HG02981 (cell line): ENCODE data around the gene TBX1.

Source experiments
- ATAC-seq: cut with Tn5 transposase; IDR thresholded peaks from one replicate; pipeline ENCODE4 v1.9.1; 2021; ENCODE audit warnings: mild to moderate bottlenecking, moderate library complexity; ENCODE audit not compliant: unreplicated experiment

The TBX1 gene

GRCh38 chr22:19797086-19798002, 36.8 kb downstream of the TBX1 start:
- ATAC-seq, result no peak

DNA sequence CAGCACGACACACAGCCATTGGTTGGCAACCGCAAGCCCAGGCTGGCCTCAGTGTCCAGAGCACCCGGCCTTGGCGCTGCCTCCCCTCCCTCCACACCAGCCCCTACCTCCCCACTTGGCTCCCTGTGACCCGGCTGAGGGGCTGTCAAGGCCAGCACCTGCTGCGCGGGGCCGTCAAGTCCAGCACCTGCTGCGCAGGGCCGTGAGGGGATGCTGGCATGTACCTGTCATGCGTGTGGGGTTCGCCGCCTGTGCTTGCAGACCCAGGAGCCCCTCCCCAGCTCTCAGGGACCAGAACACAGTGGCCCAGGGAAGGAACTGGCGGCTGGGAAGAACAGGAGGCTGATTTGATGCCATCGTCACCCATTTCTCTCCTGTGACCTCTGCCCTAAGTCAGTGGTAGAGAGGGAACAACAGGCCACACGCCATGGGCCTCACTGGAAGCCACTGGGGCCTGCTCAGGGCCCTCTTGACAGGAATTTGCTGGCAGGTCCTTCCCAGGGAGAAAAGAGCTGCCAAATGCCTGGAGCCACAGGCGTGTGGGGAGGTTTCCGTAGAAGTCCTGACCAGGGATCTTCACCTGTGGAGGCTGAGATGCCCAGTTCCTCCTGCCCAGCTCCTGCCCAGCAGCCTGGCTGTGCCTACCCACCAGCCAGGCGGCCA, 37.6 kb downstream of the TBX1 start:
- no peak for ATAC-seq

DNA sequence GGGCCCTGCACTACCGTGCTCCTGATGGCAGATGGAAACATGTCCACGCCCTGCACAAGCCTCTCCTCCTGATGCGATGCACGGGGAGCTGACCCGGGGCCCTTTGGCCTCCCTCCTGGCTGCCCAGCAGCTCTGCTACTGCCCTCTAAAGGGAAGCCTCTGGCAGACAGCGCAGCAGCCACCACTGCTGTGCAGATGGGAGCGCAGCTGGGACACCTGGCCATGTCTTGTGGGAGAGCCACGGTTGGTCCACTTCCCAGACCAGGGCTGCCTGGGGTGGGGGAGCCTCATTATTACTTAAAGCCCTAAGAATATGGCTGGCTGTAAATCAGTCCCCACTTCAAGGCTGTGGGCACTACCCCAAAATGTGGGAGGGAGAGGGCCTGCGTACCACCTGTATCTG, 38.3 kb downstream of the TBX1 start:
- ATAC-seq, result no peak

- no peak for ATAC-seq
These were observed 39.0 kb downstream of the TBX1 start for GRCh38 chr22:19799322-19800190.

DNA sequence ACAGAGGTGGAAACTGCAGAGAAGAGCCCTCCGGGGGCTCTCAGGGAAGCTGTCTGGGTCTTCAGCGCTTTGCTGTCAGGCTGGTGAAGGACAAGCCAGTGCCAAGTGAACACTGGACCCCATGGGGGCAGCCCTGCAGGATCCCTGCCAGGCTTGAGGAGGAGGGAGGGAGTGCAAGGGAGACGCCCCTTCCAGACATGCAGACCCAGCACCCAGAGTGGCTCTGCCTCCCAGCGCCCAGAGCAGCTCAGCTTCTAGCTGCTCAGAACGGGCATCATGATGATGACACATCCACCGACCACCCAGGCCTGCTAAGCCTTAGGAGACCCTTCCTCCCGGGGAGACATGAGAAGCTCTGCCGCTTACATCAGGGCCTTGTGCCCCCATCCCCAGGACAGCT, 39.7 kb downstream of the TBX1 start:
- ATAC-seq, result no peak

DNA sequence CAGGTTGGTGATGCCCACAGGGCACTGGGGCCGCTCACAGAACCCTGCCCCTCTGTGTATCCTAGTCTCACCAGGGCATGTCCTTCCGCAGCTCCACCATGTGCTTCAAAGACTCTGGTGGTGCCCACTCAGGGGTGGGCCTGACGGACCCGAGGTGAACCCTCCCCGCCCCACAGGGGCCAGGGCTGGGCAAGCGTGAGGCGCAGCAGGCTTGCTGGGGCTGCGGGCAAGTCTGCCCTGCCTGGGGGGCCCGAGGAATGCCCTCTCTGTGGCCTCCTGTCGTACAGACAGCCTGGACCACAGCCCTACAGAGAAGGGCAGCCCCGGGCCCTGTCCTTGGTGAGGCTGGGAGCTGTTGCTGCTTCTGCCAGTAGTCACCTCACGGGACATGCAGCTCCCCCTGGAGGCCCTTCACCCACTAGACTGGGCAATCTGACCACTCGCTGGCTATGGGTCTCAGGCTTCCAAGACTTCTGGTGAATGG, 40.2 kb downstream of the TBX1 start:
- ATAC-seq, result no peak

GRCh38 chr22:19801340-19802000, 40.9 kb downstream of the TBX1 start:
- ATAC-seq, result no peak

GRCh38 chr22:19802001-19802893, 41.7 kb downstream of the TBX1 start:
- ATAC-seq, result no peak

GRCh38 chr22:19802894-19803735, 42.5 kb downstream of the TBX1 start:
- no peak for ATAC-seq

GRCh38 chr22:19803736-19804267, 43.2 kb downstream of the TBX1 start:
- no peak for ATAC-seq

GRCh38 chr22:19805821-19806212, 45.2 kb downstream of the TBX1 start:
- no peak for ATAC-seq

GRCh38 chr22:19806213-19807160, 45.9 kb downstream of the TBX1 start:
- ATAC-seq, result no peak

- ATAC-seq, result no peak
These were observed 46.8 kb downstream of the TBX1 start for GRCh38 chr22:19807161-19807913.

- ATAC-seq, result no peak
These were observed 47.6 kb downstream of the TBX1 start for GRCh38 chr22:19807914-19808872.

GRCh38 chr22:19808873-19809478, 48.4 kb downstream of the TBX1 start:
- no peak for ATAC-seq
